HL-60 (cell line): ENCODE results near the gene HRH3.

Experiments used
- CTCF ChIP-seq: IDR thresholded peaks from one replicate; pipeline ENCODE4 v1.5.1; 2011; ENCODE audit warnings: low read length, control low read depth, inconsistent platforms; ENCODE audit not compliant: insufficient read depth
- GABPA ChIP-seq: IDR thresholded peaks from 2 replicates; pipeline ENCODE4 v1.6.1; 2012; ENCODE audit warnings: low read depth
- POLR2AphosphoS5 ChIP-seq: IDR thresholded peaks from 2 replicates; pipeline ENCODE4 v1.6.1; 2012; ENCODE audit warnings: low read depth
- TF ChIP-seq, protein P1 (sequence below): IDR thresholded peaks from 2 replicates; pipeline ENCODE4 v1.6.1; 2012; ENCODE audit warnings: low read depth; ENCODE audit not compliant: insufficient replicate concordance

DNA sequence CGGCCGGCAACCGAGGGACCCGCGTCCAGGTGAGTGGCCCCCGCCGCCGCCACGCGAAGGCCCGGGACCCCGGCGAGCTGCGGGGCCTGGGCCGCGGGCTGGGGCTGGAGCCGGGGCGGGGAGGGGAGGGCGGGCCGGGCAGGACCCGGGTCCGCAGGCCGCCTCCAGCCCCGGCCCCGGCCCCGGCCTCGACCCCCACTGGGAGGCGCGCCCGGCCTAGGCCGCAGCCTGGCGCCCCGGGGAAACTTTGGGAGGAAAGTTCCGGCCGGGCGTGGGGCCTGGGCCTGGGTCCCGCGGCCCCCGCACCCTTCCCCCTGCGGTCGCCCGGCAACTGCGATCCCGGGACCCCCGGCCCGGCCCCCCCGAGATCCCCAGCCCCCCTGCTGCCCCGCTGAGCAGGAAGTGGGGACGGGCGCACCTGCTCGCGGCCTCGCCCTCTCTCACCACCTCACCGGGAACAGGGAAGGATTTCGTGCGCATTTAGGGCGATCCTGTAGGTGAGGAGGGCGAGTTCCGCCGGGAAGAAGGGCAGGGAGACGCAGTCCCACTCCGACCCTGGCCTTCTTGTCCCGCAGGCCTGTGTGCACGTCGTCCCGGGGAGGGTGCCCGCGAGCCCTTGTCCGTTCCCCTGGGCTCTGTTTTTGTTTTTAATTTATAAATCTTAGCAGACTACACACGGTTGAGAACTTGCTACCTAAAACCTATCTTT, 18.6 kb upstream of the HRH3 start:
- no peak for TF ChIP-seq CTCF
- no peak for TF ChIP-seq POLR2AphosphoS5
- TF ChIP-seq, protein P1, sequence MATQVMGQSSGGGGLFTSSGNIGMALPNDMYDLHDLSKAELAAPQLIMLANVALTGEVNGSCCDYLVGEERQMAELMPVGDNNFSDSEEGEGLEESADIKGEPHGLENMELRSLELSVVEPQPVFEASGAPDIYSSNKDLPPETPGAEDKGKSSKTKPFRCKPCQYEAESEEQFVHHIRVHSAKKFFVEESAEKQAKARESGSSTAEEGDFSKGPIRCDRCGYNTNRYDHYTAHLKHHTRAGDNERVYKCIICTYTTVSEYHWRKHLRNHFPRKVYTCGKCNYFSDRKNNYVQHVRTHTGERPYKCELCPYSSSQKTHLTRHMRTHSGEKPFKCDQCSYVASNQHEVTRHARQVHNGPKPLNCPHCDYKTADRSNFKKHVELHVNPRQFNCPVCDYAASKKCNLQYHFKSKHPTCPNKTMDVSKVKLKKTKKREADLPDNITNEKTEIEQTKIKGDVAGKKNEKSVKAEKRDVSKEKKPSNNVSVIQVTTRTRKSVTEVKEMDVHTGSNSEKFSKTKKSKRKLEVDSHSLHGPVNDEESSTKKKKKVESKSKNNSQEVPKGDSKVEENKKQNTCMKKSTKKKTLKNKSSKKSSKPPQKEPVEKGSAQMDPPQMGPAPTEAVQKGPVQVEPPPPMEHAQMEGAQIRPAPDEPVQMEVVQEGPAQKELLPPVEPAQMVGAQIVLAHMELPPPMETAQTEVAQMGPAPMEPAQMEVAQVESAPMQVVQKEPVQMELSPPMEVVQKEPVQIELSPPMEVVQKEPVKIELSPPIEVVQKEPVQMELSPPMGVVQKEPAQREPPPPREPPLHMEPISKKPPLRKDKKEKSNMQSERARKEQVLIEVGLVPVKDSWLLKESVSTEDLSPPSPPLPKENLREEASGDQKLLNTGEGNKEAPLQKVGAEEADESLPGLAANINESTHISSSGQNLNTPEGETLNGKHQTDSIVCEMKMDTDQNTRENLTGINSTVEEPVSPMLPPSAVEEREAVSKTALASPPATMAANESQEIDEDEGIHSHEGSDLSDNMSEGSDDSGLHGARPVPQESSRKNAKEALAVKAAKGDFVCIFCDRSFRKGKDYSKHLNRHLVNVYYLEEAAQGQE, result no peak
- TF ChIP-seq GABPA, result no peak
